Hepatocyte (in vitro differentiated cells): Measurements from ENCODE around the gene MRPL45. TPM values are rescaled to one million over a fixed set of nuclear protein-coding genes. Genes with fewer than 3 reads are reported as not detected.

Experiments
- DNase-seq: peaks from one replicate; pipeline ENCODE4 v3.0.0-alpha.2; 2016; ENCODE audit warnings: low spot score
- H2AFZ ChIP-seq: fragments of 200-600 bp; sonication (generic); 2 replicates; pipeline ENCODE4 v1.6.0; 2016; ENCODE audit warnings: antibody characterized with exemption, mild to moderate bottlenecking
- H3K27ac ChIP-seq: fragments of 200-600 bp; sonication (generic); 2 replicates; pipeline ENCODE4 v1.5.1; 2016; ENCODE audit warnings: mild to moderate bottlenecking
- H3K27me3 ChIP-seq: fragments of 200-600 bp; sonication (generic); 2 replicates; pipeline ENCODE4 v1.6.1; 2016
- H3K36me3 ChIP-seq: fragments of 200-600 bp; sonication (generic); replicated peaks from 2 replicates; pipeline ENCODE4 v1.5.1; 2016; ENCODE audit warnings: low read depth; ENCODE audit not compliant: insufficient read depth
- H3K4me1 ChIP-seq: fragments of 200-600 bp; sonication (generic); 2 replicates; pipeline ENCODE4 v1.5.1; 2016; ENCODE audit warnings: mild to moderate bottlenecking, moderate library complexity; ENCODE audit not compliant: insufficient read depth
- H3K4me2 ChIP-seq: fragments of 200-600 bp; sonication (generic); 2 replicates; pipeline ENCODE4 v1.6.0; 2016
- H3K4me3 ChIP-seq: fragments of 200-600 bp; sonication (generic); 2 replicates; pipeline ENCODE4 v1.5.1; 2016; ENCODE audit warnings: mild to moderate bottlenecking
- H3K79me2 ChIP-seq: fragments of 200-600 bp; sonication (generic); 2 replicates; pipeline ENCODE4 v1.6.0; 2017; ENCODE audit warnings: mild to moderate bottlenecking
- H3K9me2 ChIP-seq: fragments of 200-600 bp; sonication (generic); replicated peaks from 2 replicates; pipeline ENCODE4 v1.6.0; 2017; ENCODE audit warnings: mild to moderate bottlenecking; ENCODE audit not compliant: insufficient read depth
- H3K9me3 ChIP-seq: fragments of 200-600 bp; sonication (generic); 2 replicates; pipeline ENCODE4 v1.5.1; 2016; ENCODE audit warnings: low read depth, mild to moderate bottlenecking
- H4K20me1 ChIP-seq: fragments of 200-600 bp; sonication (generic); 2 replicates; pipeline ENCODE4 v1.6.0; 2016; ENCODE audit warnings: mild to moderate bottlenecking; ENCODE audit not compliant: insufficient read depth, poor library complexity, severe bottlenecking
- CTCF ChIP-seq: fragments of 200-600 bp; sonication (generic); IDR thresholded peaks from 2 replicates; pipeline ENCODE4 v1.5.1; 2016; ENCODE audit warnings: antibody characterized with exemption, mild to moderate bottlenecking; ENCODE audit not compliant: poor library complexity
- EZH2 ChIP-seq: fragments of 200-600 bp; sonication (generic); IDR thresholded peaks from 2 replicates; pipeline ENCODE4 v1.6.1; 2016; ENCODE audit warnings: antibody characterized with exemption, mild to moderate bottlenecking, borderline replicate concordance
- EZH2phosphoT487 ChIP-seq: fragments of 200-600 bp; sonication (generic); IDR thresholded peaks from one replicate; pipeline ENCODE4 v1.6.1; 2018; ENCODE audit warnings: antibody characterized with exemption, mild to moderate bottlenecking, low read depth, moderate library complexity; ENCODE audit not compliant: unreplicated experiment, severe bottlenecking
- WGBS: methylation state at CpG from one replicate; pipeline ENCODE4 v1.1.6; 2016; ENCODE audit warnings: low lambda C conversion rate; ENCODE audit errors: missing lambda C conversion rate; 5-methylcytosine and 5-hydroxymethylcytosine counted together
- polyA plus RNA-seq: library from polyadenylated mRNA; unstranded; fragments of >200 nt; fragmentation: Nextera tagmentation; extraction: Ambion mirVana; gene quantifications from 2 replicates; pipeline ENCODE4 v1.2.1, GENCODE V29; 2016
- total RNA-seq: library from RNA; depleted of rRNA; stranded (reverse); fragments of >200 nt; gene quantifications from 2 replicates; pipeline ENCODE4 v1.2.3, GENCODE V29; 2014

MRPL45 gene
- total and polyA plus RNA-seq, 2 experiments from 2014 or later, result 29.4 to 44.9 TPM

- WGBS, result 93% methylated on average over 5 of the region's 5 CpGs
- Histone ChIP-seq H2AFZ (no peak overlapping the region), H3K79me2 (peaks cover 52% of the 10 kb centered on the region), H3K4me2 (no peak overlapping the region), H3K27ac (no peak overlapping the region), H3K9me3 (no peaks in the 10 kb centered on the region), H3K9me2 (no peaks in the 10 kb centered on the region), H3K4me3 (no peak overlapping the region), H3K27me3 (no peaks in the 10 kb centered on the region), H4K20me1 (peaks cover 17% of the 10 kb centered on the region), H3K4me1 (peaks cover 15% of the 10 kb centered on the region), H3K36me3 (no peaks in the 10 kb centered on the region)
- TF ChIP-seq EZH2phosphoT487, result no peak
- DNase-seq, result no peak
Measured at GRCh38 chr17:38363016-38363415, 66.0 kb downstream of the MRPL45 start.

- no peak for DNase-seq
- no peak for TF ChIP-seq CTCF
- TF ChIP-seq EZH2phosphoT487, result no peak
- no peak for TF ChIP-seq EZH2
- Histone ChIP-seq H3K4me2 (no peak overlapping the region), H3K4me1 (peaks cover 3% of the 10 kb centered on the region), H3K27ac (no peak overlapping the region), H3K9me2 (no peaks in the 10 kb centered on the region), H3K4me3 (no peak overlapping the region), H3K27me3 (no peaks in the 10 kb centered on the region), H4K20me1 (peaks cover 10% of the 10 kb centered on the region), H3K9me3 (no peaks in the 10 kb centered on the region), H2AFZ (no peak overlapping the region), H3K36me3 (no peaks in the 10 kb centered on the region), H3K79me2 (peaks cover 34% of the 10 kb centered on the region)
- 95% methylated on average over 8 of the region's 8 CpGs for WGBS
Measured at GRCh38 chr17:38364741-38365140, 67.8 kb downstream of the MRPL45 start.

GRCh38 chr17:38369124-38369886 lies 72.3 kb downstream of the MRPL45 start:
- H3K4me2 ChIP-seq, result no peak overlapping the region
- no peaks in the 10 kb centered on the region for H3K36me3 ChIP-seq
- H3K27ac ChIP-seq, result no peak overlapping the region
- no peaks in the 10 kb centered on the region for H4K20me1 ChIP-seq
- WGBS, result 95% methylated on average over 8 of the region's 8 CpGs
- TF ChIP-seq EZH2phosphoT487 (no peak), EZH2 (no peak), CTCF (no peak)
- no peak overlapping the region for H2AFZ ChIP-seq
- H3K9me2 ChIP-seq, result no peaks in the 10 kb centered on the region
- no peak overlapping the region for H3K4me3 ChIP-seq
- no peak for DNase-seq
- H3K4me1 ChIP-seq, result no peaks in the 10 kb centered on the region
- H3K9me3 ChIP-seq, result no peaks in the 10 kb centered on the region
- no peaks in the 10 kb centered on the region for H3K79me2 ChIP-seq
- H3K27me3 ChIP-seq, result no peaks in the 10 kb centered on the region

Other genes starting within 250 kb of the MRPL45 start
- not detected in 2 replicates for gene TBC1D3C, start 228.5 kb upstream of the MRPL45 start, total RNA-seq
- gene TBC1D3C, start 228.5 kb upstream of the MRPL45 start, polyA plus RNA-seq, result not detected in 2 replicates
- not detected in 2 replicates for gene TBC1D3E, start 169.2 kb upstream of the MRPL45 start, total RNA-seq
- not detected in 2 replicates for gene TBC1D3E, start 169.2 kb upstream of the MRPL45 start, polyA plus RNA-seq
- not detected in 2 replicates for gene TBC1D3, start 104.6 kb upstream of the MRPL45 start, total RNA-seq
- gene TBC1D3, start 104.6 kb upstream of the MRPL45 start, polyA plus RNA-seq, result not detected in 2 replicates
- 0.03 and 0.08 TPM in 2 replicates for gene GPR179, start 46.8 kb downstream of the MRPL45 start, total RNA-seq
- 0.19 TPM in 1 of 2 replicates, not detected in the other for gene GPR179, start 46.8 kb downstream of the MRPL45 start, polyA plus RNA-seq
- 13.0 and 15.9 TPM in 2 replicates for gene SOCS7, start 54.7 kb downstream of the MRPL45 start, total RNA-seq
- 2.7 and 3.5 TPM in 2 replicates for gene SOCS7, start 54.7 kb downstream of the MRPL45 start, polyA plus RNA-seq
- gene ARHGAP23, start 131.3 kb downstream of the MRPL45 start, total RNA-seq, result 7.3 and 16.0 TPM in 2 replicates
- gene ARHGAP23, start 131.3 kb downstream of the MRPL45 start, polyA plus RNA-seq, result 30.0 and 32.8 TPM in 2 replicates